ENCODE measurements around the gene SRGAP2B.
"Not testable (repeated sequence)": the region's sequence is repeated elsewhere in the genome, so short reads cannot be mapped to it uniquely, and the experiment has no call there.

The SRGAP2B gene

GRCh38 chr1:144992915-144993314 is 102.2 kb downstream of the SRGAP2B start:
- not testable (repeated sequence) for DNase-seq

- not testable (repeated sequence) for DNase-seq
Measured at GRCh38 chr1:144990611-144991010, 104.5 kb downstream of the SRGAP2B start.

- DNase-seq, result not testable (repeated sequence)
Measured at GRCh38 chr1:144987131-144987530, 108.0 kb downstream of the SRGAP2B start.

GRCh38 chr1:144986171-144986860 is 108.8 kb downstream of the SRGAP2B start:
- not testable (repeated sequence) for DNase-seq

- DNase-seq, result not testable (repeated sequence)
Measured at GRCh38 chr1:144985550-144986170, 109.5 kb downstream of the SRGAP2B start.

GRCh38 chr1:144982802-144983525 is 112.2 kb downstream of the SRGAP2B start:
- not testable (repeated sequence) for DNase-seq

- DNase-seq, result not testable (repeated sequence)
Measured at GRCh38 chr1:144981157-144981556, 114.0 kb downstream of the SRGAP2B start.

- not testable (repeated sequence) for DNase-seq
Measured at GRCh38 chr1:144979960-144980595, 115.0 kb downstream of the SRGAP2B start.

- DNase-seq, result not testable (repeated sequence)
Measured at GRCh38 chr1:144977856-144978255, 117.3 kb downstream of the SRGAP2B start.

- not testable (repeated sequence) for DNase-seq
Measured at GRCh38 chr1:144971936-144972335, 123.2 kb downstream of the SRGAP2B start.

- DNase-seq, result not testable (repeated sequence)
Measured at GRCh38 chr1:144966488-144966887, 128.6 kb downstream of the SRGAP2B start.

- DNase-seq, result not testable (repeated sequence)
Measured at GRCh38 chr1:144964765-144965164, 130.4 kb downstream of the SRGAP2B start.

GRCh38 chr1:144964186-144964585 is 130.9 kb downstream of the SRGAP2B start:
- not testable (repeated sequence) for DNase-seq

GRCh38 chr1:144963571-144963970 is 131.6 kb downstream of the SRGAP2B start:
- not testable (repeated sequence) for DNase-seq

GRCh38 chr1:144961604-144962583 is 133.2 kb downstream of the SRGAP2B start:
- DNase-seq, result not testable (repeated sequence)

GRCh38 chr1:144960929-144961488 is 134.1 kb downstream of the SRGAP2B start:
- DNase-seq, result not testable (repeated sequence)

GRCh38 chr1:144948390-144948789 is 146.7 kb downstream of the SRGAP2B start:
- DNase-seq, result not testable (repeated sequence)

- DNase-seq, result not testable (repeated sequence)
Measured at GRCh38 chr1:144947495-144947894, 147.6 kb downstream of the SRGAP2B start.

- DNase-seq, result not testable (repeated sequence)
Measured at GRCh38 chr1:144946525-144947480, 148.3 kb downstream of the SRGAP2B start.

- not testable (repeated sequence) for DNase-seq
Measured at GRCh38 chr1:144941710-144942109, 153.4 kb downstream of the SRGAP2B start.

Data from 8988T (cell line).